SK-N-SH (cell line): ENCODE results near the gene AHDC1. TPM values are rescaled to one million over a fixed set of nuclear protein-coding genes. Genes with fewer than 3 reads are reported as not detected.

Experiments used
- CTCF ChIA-PET: fragments of 300-600, 350-600 bp; formaldehyde crosslinking; extraction: SDS; loops from one replicate; lab custom pipeline; 2021; lab: Yijun Ruan, JAX
- POLR2A ChIA-PET: fragments of 350-600 bp; sonication (Branson Sonifier 250); formaldehyde crosslinking; extraction: SDS; loops from one replicate; lab custom pipeline; 2020; ENCODE audit warnings: antibody characterized with exemption, inconsistent platforms; lab: Yijun Ruan, JAX
- DNase-seq: peaks from one replicate; pipeline ENCODE4 v3.0.0; 2012
- H2AFZ ChIP-seq: fragments of 200-600 bp; sonication (generic); 2 replicates; pipeline ENCODE4 v1.8.1; 2016; ENCODE audit warnings: antibody characterized with exemption, mild to moderate bottlenecking, low read depth
- H3F3A ChIP-seq: fragments of 200-600 bp; sonication (generic); replicated peaks from 2 replicates; pipeline ENCODE3; 2016; ENCODE audit warnings: antibody characterized with exemption, mild to moderate bottlenecking; ENCODE audit not compliant: insufficient read depth
- H3K27ac ChIP-seq, 2 experiments: fragments of 200-500 bp in 1 of 2; fragments of 200-600 bp in 1 of 2; sonication (Bioruptor generic) in 1 of 2; sonication (generic), shearing (Covaris generic) in 1 of 2; 2 replicates each; pipeline versions ENCODE4 v1.5.1 to v1.6.1; 2014 to 2016; ENCODE audit warnings: low read depth in 2 of 2, inconsistent platforms in 1 of 2, low read length in 1 of 2, mild to moderate bottlenecking in 1 of 2, mixed read lengths in 1 of 2
- H3K27me3 ChIP-seq: fragments of 200-600 bp; sonication (generic), shearing (Covaris generic); 2 replicates; pipeline ENCODE4 v1.6.1; 2016; ENCODE audit warnings: mixed run types; ENCODE audit not compliant: insufficient read depth
- H3K36me3 ChIP-seq, 2 experiments: fragments of 200-500 bp in 1 of 2; fragments of 200-600 bp in 1 of 2; sonication (Bioruptor generic) in 1 of 2; sonication (generic) in 1 of 2; replicated peaks in 1 of 2; 2 replicates each; pipeline versions ENCODE3 to v1.5.1; 2014 to 2016; ENCODE audit warnings: low read length in 1 of 2, mild to moderate bottlenecking in 1 of 2; ENCODE audit not compliant: insufficient read depth in 2 of 2, control insufficient read depth in 1 of 2
- H3K4me1 ChIP-seq, 2 experiments: fragments of 200-500 bp in 1 of 2; fragments of 200-600 bp in 1 of 2; sonication (Bioruptor generic) in 1 of 2; sonication (generic), shearing (Covaris generic) in 1 of 2; 2 replicates each; pipeline versions ENCODE4 v1.5.1 to v1.6.1; 2014 to 2016; ENCODE audit warnings: low read depth in 1 of 2, low read length in 1 of 2, mixed run types in 1 of 2; ENCODE audit not compliant: insufficient read depth in 2 of 2, control insufficient read depth in 1 of 2
- H3K4me2 ChIP-seq: fragments of 200-600 bp; sonication (generic), shearing (Covaris generic); 2 replicates; pipeline ENCODE4 v1.6.1; 2017; ENCODE audit warnings: mixed run types
- H3K4me3 ChIP-seq, 2 experiments: fragments of 200-500 bp in 1 of 2; fragments of 200-600 bp in 1 of 2; sonication (Bioruptor generic) in 1 of 2; sonication (generic), shearing (Covaris generic) in 1 of 2; 2 replicates each; pipeline versions ENCODE4 v1.5.1 to v1.8.1; 2014 to 2016; ENCODE audit warnings: low read depth in 2 of 2, inconsistent platforms in 1 of 2, low read length in 1 of 2, mild to moderate bottlenecking in 1 of 2, mixed read lengths in 1 of 2, moderate library complexity in 1 of 2
- H3K79me2 ChIP-seq: fragments of 200-600 bp; sonication (generic); 2 replicates; pipeline ENCODE4 v1.8.1; 2017; ENCODE audit warnings: mild to moderate bottlenecking; ENCODE audit not compliant: insufficient read depth
- H3K9ac ChIP-seq: fragments of 200-600 bp; sonication (generic); 2 replicates; pipeline ENCODE4 v1.6.1; 2017; ENCODE audit warnings: mixed run types
- H3K9me2 ChIP-seq: fragments of 200-600 bp; sonication (generic); 2 replicates; pipeline ENCODE4 v1.6.1; 2017; ENCODE audit warnings: mixed run types
- H3K9me3 ChIP-seq: fragments of 200-600 bp; sonication (generic); 2 replicates; pipeline ENCODE4 v1.6.1; 2017; ENCODE audit warnings: mixed run types, mild to moderate bottlenecking, moderate library complexity
- H4K20me1 ChIP-seq: fragments of 200-600 bp; sonication (generic); 2 replicates; pipeline ENCODE4 v1.6.1; 2017; ENCODE audit warnings: mild to moderate bottlenecking, mixed run types; ENCODE audit not compliant: insufficient read depth
- CHD2 ChIP-seq: fragments of 150-350 bp; IDR thresholded peaks from 2 replicates; pipeline ENCODE4 v1.6.1; 2018; ENCODE audit warnings: low read length; ENCODE audit not compliant: partially characterized antibody
- ELF1 ChIP-seq: IDR thresholded peaks from 2 replicates; pipeline ENCODE4 v1.4.0; 2012
- EZH2phosphoT487 ChIP-seq: fragments of 200-600 bp; sonication (generic); IDR thresholded peaks from 2 replicates; pipeline ENCODE4 v1.6.1; 2017; ENCODE audit warnings: low read depth, mixed run types, mild to moderate bottlenecking, antibody characterized with exemption, moderate library complexity, borderline replicate concordance
- FOSL2 ChIP-seq: IDR thresholded peaks from 2 replicates; pipeline ENCODE4 v1.4.0; 2012; ENCODE audit warnings: low read depth, mild to moderate bottlenecking, moderate library complexity, borderline replicate concordance
- MEF2A ChIP-seq: IDR thresholded peaks from 2 replicates; pipeline ENCODE4 v1.4.0; 2012; ENCODE audit warnings: low read depth, borderline replicate concordance
- MXI1 ChIP-seq: IDR thresholded peaks from 2 replicates; pipeline ENCODE4 v1.6.1; 2012; ENCODE audit warnings: mild to moderate bottlenecking, low read depth, low read length, improper control_type of control experiment
- NFIC ChIP-seq: IDR thresholded peaks from 2 replicates; pipeline ENCODE4 v1.4.0; 2012; ENCODE audit warnings: borderline replicate concordance
- POLR2AphosphoS5 ChIP-seq: IDR thresholded peaks from 2 replicates; pipeline ENCODE4 v1.6.1; 2012; ENCODE audit warnings: low read depth, low read length
- RAD21 ChIP-seq: IDR thresholded peaks from 2 replicates; pipeline ENCODE4 v1.6.1; 2012; ENCODE audit warnings: mild to moderate bottlenecking, low read length
- RCOR1 ChIP-seq: fragments of 150-350 bp; IDR thresholded peaks from 2 replicates; pipeline ENCODE4 v1.6.1; 2017; ENCODE audit warnings: antibody characterized with exemption, low read length
- RXRA ChIP-seq: IDR thresholded peaks from 2 replicates; pipeline ENCODE4 v1.4.0; 2012; ENCODE audit warnings: low read depth, mild to moderate bottlenecking, borderline replicate concordance
- SIN3A ChIP-seq: IDR thresholded peaks from 2 replicates; pipeline ENCODE4 v1.6.1; 2012; ENCODE audit warnings: low read depth, mild to moderate bottlenecking, low read length, moderate library complexity, borderline replicate concordance
- SMC3 ChIP-seq: IDR thresholded peaks from 2 replicates; pipeline ENCODE4 v1.6.1; 2012; ENCODE audit warnings: low read depth, low read length, improper control_type of control experiment
- TAF1 ChIP-seq: IDR thresholded peaks from 2 replicates; pipeline ENCODE4 v1.6.1; 2012; ENCODE audit warnings: low read depth, mild to moderate bottlenecking, low read length, moderate library complexity, borderline replicate concordance
- TEAD4 ChIP-seq: IDR thresholded peaks from 2 replicates; pipeline ENCODE4 v1.4.0; 2012; ENCODE audit warnings: mild to moderate bottlenecking, borderline replicate concordance; ENCODE audit not compliant: insufficient read depth
- USF1 ChIP-seq: IDR thresholded peaks from 2 replicates; pipeline ENCODE4 v1.4.0; 2012; ENCODE audit warnings: low read depth, borderline replicate concordance
- WGBS: methylation state at CpG from one replicate; pipeline ENCODE4 v1.1.6; 2017; ENCODE audit warnings: low lambda C conversion rate; 5-methylcytosine and 5-hydroxymethylcytosine counted together
- polyA plus RNA-seq, 3 experiments: library from polyadenylated mRNA; depleted of rRNA; stranded (reverse); fragments of >200 nt; gene quantifications; 2 replicates each; pipeline ENCODE4 v1.2.3, GENCODE V29; 2012
- TF ChIP-seq, protein P1 (sequence below): IDR thresholded peaks from 2 replicates; pipeline ENCODE4 v1.6.1; 2012; ENCODE audit warnings: mild to moderate bottlenecking, low read depth, low read length, moderate library complexity
- TF ChIP-seq, protein P2 (sequence below): fragments of 150-350 bp; IDR thresholded peaks from 2 replicates; pipeline ENCODE4 v1.6.1; 2016; ENCODE audit warnings: mild to moderate bottlenecking, low read depth, low read length

AHDC1 gene
- polyA plus RNA-seq, 1 of the 3 experiments (the other 2 are of a cell fraction) = 8.5 TPM

- no peak overlapping the region for H3K27ac ChIP-seq
- DNase-seq = no peak
- TF ChIP-seq TAF1 (no peak), EZH2phosphoT487 (no peak), CHD2 (no peak), RXRA (no peak), TEAD4 (no peak), SIN3A (no peak), MEF2A (no peak), POLR2AphosphoS5 (no peak), MXI1 (no peak), USF1 (no peak), NFIC (no peak), SMC3 (no peak), FOSL2 (no peak), RAD21 (no peak), RCOR1 (no peak), ELF1 (no peak)
- TF ChIP-seq, protein P1, sequence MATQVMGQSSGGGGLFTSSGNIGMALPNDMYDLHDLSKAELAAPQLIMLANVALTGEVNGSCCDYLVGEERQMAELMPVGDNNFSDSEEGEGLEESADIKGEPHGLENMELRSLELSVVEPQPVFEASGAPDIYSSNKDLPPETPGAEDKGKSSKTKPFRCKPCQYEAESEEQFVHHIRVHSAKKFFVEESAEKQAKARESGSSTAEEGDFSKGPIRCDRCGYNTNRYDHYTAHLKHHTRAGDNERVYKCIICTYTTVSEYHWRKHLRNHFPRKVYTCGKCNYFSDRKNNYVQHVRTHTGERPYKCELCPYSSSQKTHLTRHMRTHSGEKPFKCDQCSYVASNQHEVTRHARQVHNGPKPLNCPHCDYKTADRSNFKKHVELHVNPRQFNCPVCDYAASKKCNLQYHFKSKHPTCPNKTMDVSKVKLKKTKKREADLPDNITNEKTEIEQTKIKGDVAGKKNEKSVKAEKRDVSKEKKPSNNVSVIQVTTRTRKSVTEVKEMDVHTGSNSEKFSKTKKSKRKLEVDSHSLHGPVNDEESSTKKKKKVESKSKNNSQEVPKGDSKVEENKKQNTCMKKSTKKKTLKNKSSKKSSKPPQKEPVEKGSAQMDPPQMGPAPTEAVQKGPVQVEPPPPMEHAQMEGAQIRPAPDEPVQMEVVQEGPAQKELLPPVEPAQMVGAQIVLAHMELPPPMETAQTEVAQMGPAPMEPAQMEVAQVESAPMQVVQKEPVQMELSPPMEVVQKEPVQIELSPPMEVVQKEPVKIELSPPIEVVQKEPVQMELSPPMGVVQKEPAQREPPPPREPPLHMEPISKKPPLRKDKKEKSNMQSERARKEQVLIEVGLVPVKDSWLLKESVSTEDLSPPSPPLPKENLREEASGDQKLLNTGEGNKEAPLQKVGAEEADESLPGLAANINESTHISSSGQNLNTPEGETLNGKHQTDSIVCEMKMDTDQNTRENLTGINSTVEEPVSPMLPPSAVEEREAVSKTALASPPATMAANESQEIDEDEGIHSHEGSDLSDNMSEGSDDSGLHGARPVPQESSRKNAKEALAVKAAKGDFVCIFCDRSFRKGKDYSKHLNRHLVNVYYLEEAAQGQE = no peak
- TF ChIP-seq, protein P2, sequence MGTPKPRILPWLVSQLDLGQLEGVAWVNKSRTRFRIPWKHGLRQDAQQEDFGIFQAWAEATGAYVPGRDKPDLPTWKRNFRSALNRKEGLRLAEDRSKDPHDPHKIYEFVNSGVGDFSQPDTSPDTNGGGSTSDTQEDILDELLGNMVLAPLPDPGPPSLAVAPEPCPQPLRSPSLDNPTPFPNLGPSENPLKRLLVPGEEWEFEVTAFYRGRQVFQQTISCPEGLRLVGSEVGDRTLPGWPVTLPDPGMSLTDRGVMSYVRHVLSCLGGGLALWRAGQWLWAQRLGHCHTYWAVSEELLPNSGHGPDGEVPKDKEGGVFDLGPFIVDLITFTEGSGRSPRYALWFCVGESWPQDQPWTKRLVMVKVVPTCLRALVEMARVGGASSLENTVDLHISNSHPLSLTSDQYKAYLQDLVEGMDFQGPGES = no peak
- TF ChIP-seq, all 33 proteins: peak for 0
- H3K9me3 ChIP-seq = no peaks in the 10 kb centered on the region
- no peak overlapping the region for H3K4me3 ChIP-seq
- no peaks in the 10 kb centered on the region for H4K20me1 ChIP-seq
- H3K4me1 ChIP-seq = peaks cover 6 to 7% of the 10 kb centered on the region in 2 experiments; a peak in 2 of 4 replicates
- WGBS = 94% methylated on average over 1 of the region's 1 CpG
- ChIA-PET CTCF (interaction anchor here (0.6 to 3.0 kb wide), 6 partner anchors 9 to 323 kb away, joined by 3 to 13 read pairs (median 4); no protein-coding TSS in a partner anchor), POLR2A (no interaction called here)
- no peak overlapping the region for H2AFZ ChIP-seq
- H3K36me3 ChIP-seq = no peaks in the 10 kb centered on the region
- H3K4me2 ChIP-seq = no peak overlapping the region
- no peaks in the 10 kb centered on the region for H3K9me2 ChIP-seq
- no peak overlapping the region for H3K9ac ChIP-seq
- H3F3A ChIP-seq = peaks cover 2% of the 10 kb centered on the region
- no peaks in the 10 kb centered on the region for H3K27me3 ChIP-seq
- H3K79me2 ChIP-seq = no peaks in the 10 kb centered on the region
These were observed 46.2 kb upstream of the AHDC1 start for GRCh38 chr1:27650171-27650538.
